GM18873 (cell line): ENCODE results near the gene CTTNBP2NL.
"Not testable (repeated sequence)": the region's sequence is repeated elsewhere in the genome, so short reads cannot be mapped to it uniquely, and the experiment has no call there.

Experiments used
- ATAC-seq: cut with Tn5 transposase; IDR thresholded peaks from one replicate; pipeline ENCODE4 v1.9.1; 2021; ENCODE audit warnings: mild to moderate bottlenecking, moderate library complexity, moderate number of reproducible peaks; ENCODE audit not compliant: unreplicated experiment, low FRiP score

CTTNBP2NL gene

GRCh38 chr1:112386024-112386723 is 9.8 kb upstream of the CTTNBP2NL start:
- no peak for ATAC-seq

GRCh38 chr1:112386731-112387346 is 9.2 kb upstream of the CTTNBP2NL start:
- ATAC-seq = no peak

- no peak for ATAC-seq
Measured at GRCh38 chr1:112387807-112388206, 8.2 kb upstream of the CTTNBP2NL start.

GRCh38 chr1:112388436-112388835 is 7.6 kb upstream of the CTTNBP2NL start:
- ATAC-seq = no peak

GRCh38 chr1:112389689-112390088 is 6.3 kb upstream of the CTTNBP2NL start:
- ATAC-seq = no peak

GRCh38 chr1:112390335-112390734 is 5.7 kb upstream of the CTTNBP2NL start:
- ATAC-seq = not testable (repeated sequence)

- ATAC-seq = no peak
Measured at GRCh38 chr1:112390775-112391602, 5.0 kb upstream of the CTTNBP2NL start.

GRCh38 chr1:112391603-112391940 is 4.4 kb upstream of the CTTNBP2NL start:
- no peak for ATAC-seq

GRCh38 chr1:112393631-112393974 is 2.4 kb upstream of the CTTNBP2NL start:
- no peak for ATAC-seq

GRCh38 chr1:112394743-112395062 is 1.3 kb upstream of the CTTNBP2NL start:
- ATAC-seq = no peak

- ATAC-seq = no peak
Measured at GRCh38 chr1:112395256-112395820, 676 bp upstream of the CTTNBP2NL start.

- ATAC-seq = no peak
Measured at GRCh38 chr1:112396653-112397471, 848 bp downstream of the CTTNBP2NL start.

GRCh38 chr1:112397841-112398240 is 1.8 kb downstream of the CTTNBP2NL start:
- no peak for ATAC-seq

GRCh38 chr1:112399456-112399855 is 3.4 kb downstream of the CTTNBP2NL start:
- no peak for ATAC-seq

- not testable (repeated sequence) for ATAC-seq
Measured at GRCh38 chr1:112400706-112401105, 4.7 kb downstream of the CTTNBP2NL start.

GRCh38 chr1:112402682-112403643 is 6.9 kb downstream of the CTTNBP2NL start:
- no peak for ATAC-seq

- no peak for ATAC-seq
Measured at GRCh38 chr1:112406771-112407170, 10.8 kb downstream of the CTTNBP2NL start.

GRCh38 chr1:112409414-112409813 is 13.4 kb downstream of the CTTNBP2NL start:
- ATAC-seq = no peak

GRCh38 chr1:112410673-112411072 is 14.7 kb downstream of the CTTNBP2NL start:
- no peak for ATAC-seq
